Prostate gland (tissue), 1 donor: Measurements from ENCODE around the gene SMAD7.

ENCODE experiments used
- POLR2A ChIP-seq: fragments of 450-650 bp; IDR thresholded peaks from one replicate; pipeline ENCODE4 v1.6.1; 2016; ENCODE audit warnings: antibody characterized with exemption, mild to moderate bottlenecking
- POLR2AphosphoS5 ChIP-seq: sonication (generic); formaldehyde crosslinking; IDR thresholded peaks from one replicate; pipeline ENCODE4 v1.6.1; 2017; ENCODE audit warnings: antibody characterized with exemption

DNA sequence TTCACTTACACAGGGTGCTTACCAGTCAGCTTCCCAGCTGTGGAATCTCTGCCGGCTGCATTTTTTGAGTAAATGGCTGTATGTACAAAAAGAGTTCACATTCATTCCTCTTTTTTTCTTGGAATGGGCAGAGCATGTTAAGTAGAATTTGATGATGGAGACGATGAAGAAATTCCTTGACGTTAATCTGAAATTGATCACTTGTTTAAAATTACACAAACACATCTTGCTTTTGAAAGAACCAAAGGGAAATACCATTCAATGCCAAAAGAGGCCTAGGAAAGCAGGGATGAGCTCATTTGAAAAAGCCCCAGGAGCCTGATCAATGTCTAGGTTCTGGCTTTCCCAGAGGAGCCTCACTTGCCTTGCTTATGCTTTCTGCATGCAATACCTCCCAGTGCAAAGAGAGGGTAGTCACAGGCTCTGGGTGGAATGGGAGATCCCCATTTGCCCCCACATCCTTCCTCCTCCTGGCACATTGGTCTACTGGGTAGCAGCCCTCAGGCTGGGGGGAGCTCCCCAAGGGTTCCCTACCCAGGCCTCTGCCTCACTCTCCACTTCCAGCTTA is 12.3 kb upstream of the SMAD7 start:
- TF ChIP-seq POLR2AphosphoS5 (no peak), POLR2A (no peak)
